DMS153 (cell line): ENCODE results near the gene GAS2L2.
A peak's percentile ranks its signal among the peaks of the same experiment; 100 is the strongest.

ENCODE experiments used
- DNase-seq: peaks from one replicate; lab custom pipeline; 2025; lab: John Stamatoyannopoulos, UW

The GAS2L2 gene

DNA sequence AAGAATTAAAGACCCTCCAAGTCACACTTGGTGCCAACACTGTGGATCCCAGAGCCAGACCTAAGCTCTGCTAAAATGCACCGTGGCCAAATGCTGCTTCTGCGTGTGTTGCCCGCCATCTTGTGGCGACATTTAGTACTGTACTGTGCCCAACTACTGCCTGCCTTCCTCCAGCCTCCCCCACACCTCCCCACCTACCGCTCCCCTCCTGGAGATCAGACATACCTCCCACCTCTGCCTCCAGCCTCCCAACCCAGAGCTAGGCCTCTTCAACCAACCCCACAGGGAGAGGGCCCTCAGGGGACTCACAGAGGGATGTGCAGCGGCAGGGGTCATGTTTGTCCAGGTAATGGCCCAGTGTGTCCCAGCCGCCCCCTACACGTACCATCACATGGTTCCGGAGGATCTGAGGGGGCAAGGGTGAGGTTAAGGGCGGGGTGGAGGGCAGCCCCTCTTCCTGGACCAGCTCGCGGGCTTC, 5.5 kb downstream of the GAS2L2 start:
- peak; percentile 56 for DNase-seq

DNA sequence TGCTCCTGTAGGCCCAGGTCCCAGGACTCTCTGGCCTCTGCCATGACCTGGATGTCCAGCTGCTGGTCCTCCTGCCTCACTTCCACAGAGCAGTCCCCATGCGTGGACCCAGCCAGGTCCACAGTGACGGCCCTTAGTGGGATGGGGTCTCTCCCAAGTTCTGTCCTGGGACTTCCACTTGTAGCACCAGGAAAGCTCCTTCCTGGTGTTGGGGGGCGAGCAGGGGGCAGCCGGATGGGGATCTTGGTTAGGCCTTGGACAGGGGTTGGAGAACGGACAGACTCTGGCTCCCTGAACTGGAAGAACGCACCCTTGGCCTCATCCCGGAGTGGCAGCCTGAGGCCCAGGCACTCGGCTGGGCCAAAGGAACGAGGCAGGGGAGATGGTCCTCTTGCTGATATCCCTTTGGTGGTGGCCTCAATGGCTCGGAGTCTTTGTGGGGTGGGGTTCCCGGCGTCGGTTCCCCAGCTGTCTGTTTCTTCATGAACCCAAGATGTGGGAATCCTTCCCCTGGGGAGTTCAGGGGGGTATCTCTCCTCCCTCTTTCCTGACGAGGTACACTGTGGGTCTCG, 7.2 kb downstream of the GAS2L2 start:
- no peak for DNase-seq

DNA sequence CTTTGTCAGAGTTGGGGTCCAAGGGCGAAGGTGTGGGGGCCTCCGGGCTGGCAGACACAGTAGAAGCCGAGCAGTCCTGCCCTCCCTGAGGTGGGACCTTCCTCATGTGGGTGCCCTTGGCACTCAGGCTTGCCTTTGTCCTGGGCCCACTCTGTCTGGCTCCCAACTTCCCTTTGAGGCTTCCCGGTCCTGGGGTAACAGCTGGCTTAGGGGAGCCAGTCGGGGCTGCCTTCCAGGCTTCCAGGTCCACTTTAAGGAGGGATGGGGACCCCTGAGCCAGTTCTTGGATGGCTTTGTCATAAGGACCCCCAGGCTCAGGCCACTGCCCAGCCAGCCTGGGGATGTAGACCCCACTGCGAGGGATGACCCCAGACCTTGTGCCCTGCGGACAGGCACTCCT, 7.8 kb downstream of the GAS2L2 start:
- DNase-seq, result no peak

DNA sequence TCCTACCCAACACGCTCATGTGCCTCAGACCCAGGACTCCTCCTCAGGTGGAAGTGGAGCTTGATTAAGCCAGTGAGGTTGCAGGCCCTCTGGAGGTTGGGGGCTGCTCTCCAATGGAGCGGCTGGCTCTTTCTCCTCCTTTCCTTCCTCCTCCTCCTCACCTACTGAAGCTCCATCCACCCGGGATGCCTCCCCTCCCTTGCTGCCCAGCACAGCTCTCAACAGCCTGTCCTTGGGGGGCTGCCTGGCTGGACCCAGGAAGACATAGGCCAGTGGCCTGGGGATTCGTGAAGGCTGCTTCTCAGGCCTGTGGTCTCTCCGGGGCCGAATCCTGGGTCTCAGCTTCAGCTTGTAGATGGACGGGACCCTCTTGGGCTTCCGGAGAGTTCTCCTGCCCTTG, 8.2 kb downstream of the GAS2L2 start:
- no peak for DNase-seq

DNA sequence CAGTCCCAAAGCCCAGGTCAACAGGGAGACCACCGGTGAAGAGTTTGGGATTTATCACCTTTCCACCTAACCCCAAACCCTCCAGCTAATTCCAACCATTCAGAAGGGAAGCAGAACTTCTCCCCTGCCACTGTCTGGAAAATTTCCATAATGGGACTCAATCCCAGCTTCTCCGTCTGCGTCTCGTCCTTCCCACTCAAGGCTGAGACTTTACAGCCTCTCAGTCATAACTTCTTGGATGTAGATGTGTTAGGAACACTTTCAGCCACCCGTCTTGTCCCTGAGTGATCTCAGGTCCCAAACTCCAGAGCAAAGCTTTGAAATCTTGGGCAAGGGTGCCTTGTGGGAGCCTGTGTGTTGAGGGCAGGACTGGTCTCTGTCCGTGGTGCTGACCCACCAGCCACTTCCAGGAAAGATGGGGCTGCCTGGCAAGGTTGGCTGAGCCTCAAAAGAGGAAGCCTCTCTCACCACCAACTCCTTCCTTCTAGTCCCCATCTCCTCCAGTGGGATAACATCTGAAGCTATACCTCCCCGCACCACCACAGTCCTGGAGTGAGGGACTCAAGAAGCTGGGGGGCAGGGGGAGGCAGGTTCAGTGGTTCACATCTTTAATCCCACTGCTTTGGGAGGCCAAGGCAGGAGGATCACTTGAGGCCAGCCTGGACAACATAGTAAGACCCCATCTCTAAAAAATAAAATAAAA, 9.3 kb downstream of the GAS2L2 start:
- no peak for DNase-seq

DNA sequence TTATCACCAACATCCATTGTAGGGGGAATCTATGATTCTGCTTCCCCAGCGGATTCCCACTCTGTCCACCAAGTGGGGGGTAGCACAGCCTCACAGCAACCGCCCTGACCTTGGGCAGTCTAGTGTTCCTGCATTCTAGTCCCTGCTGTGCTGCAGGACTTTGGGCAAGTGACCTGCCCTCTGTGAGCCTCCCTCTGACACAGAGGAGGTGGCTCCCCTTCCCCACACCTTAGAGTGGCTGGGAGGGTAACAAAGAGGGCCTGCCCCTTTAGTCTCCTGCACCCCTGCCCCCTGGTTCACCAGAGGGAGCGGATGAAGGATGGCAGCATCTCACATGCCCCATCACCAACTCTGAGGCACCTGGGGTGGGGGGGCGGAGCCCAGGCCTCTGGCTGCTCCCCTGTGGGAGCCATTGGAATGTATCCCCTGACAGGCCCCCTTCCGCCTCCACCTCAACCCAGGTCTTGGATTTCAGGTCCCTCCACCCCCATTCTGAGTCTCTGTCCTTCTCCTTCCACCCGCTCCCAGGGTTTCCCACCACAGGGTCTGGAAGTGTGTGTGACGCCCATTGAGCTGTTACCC, 10.1 kb downstream of the GAS2L2 start:
- no peak for DNase-seq

DNA sequence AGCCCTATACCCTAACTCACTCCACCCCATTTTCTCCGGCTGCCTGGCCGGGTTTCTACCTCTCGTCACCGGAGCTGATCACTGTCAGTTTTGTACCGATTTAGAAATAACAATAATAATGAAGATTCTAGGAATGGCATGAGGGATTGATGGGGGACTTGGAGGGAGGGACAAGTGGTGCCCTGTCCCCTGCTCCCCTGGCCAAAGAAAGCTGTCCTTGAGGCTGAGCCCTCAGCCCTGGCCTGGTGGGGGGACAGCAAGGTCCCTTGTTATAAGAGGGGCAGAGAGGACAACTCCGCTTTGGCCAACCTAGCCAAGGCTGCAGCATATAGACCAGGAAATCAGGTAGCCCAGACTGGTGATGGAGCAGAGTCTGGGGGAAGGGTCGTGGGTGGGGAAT, 10.5 kb downstream of the GAS2L2 start:
- DNase-seq, result no peak

DNA sequence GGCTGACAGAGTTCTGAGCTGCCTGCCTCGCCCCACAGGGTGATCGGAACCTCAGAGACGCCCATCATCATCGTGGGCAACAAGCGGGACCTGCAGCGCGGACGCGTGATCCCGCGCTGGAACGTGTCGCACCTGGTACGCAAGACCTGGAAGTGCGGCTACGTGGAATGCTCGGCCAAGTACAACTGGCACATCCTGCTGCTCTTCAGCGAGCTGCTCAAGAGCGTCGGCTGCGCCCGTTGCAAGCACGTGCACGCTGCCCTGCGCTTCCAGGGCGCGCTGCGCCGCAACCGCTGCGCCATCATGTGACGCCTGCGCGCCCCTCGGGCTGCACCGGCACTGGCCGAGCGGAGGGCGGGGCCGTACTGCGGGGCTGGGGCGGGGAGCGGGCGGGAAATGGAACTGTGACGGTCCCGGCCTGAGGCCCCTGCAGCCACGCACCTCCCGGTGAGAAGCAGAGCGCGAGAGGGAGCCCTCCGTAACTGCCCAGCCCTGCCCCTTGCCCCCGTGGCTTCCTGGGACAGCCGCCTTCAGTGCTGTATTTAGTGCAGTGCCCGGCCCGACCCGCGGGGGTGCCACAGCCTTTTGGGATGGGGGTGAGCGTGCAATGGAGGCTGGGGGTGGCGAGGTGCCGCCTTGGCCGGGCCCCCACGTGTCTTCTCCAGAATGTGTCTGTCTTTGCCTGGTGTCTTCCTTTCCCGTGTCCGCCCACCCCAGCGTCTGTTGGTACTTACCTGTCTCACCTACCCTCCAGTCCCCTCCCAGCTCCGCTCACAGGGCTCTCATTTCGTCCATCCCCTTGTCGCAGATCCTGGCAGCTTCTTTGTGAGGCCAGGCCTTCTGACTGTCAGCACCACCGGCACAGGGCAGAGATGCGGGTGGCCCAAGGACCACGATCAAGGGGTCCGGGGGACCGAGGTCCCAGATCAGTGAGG, 11.8 kb downstream of the GAS2L2 start:
- DNase-seq, result peak; percentile 33

DNA sequence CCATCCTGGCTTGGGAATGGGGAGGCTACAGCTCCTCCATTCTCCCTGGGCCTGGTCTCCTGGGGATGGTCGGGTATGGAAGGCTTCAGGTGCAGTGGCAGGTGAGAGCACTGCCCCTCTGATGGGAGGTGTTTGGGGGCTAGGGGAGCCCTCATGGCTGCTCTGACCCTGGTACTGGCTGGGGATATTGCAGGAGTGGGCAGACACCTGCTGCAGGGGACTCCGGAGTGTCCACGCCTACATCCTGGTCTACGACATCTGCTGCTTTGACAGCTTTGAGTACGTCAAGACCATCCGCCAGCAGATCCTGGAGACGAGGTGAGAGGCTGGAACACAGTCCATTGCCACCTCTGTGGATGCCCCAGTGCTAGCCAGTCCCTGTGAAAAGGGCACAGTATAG, 12.8 kb downstream of the GAS2L2 start:
- no peak for DNase-seq

DNA sequence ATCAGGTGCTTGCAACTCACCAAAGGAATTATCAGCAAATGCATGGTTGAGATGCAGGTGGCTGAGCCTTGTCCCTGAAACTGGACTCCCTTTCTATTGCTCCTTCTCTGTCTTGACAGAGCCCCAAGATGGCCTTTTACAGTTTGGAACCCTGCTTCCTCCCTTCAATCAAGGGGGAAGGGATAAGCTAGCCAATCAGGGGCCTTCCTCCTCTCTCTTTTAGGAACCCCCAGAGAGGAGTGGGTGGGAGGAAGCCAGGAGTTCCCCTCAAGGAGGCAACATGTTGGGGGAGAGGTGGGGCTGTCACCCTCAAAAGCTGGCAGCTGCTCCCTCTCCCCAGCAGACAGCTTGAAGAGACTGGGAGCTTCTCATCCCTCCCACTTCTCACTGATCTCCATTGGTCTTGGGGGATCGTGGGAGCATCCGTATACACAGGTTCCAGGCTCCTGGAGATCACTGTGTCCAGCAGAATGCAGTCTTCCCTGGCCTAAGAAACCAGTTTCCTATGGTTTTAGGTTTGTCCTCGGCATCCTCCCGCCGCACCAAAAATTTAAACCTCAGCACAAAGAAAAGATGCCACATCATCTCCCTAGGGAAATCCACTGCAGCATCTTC, 14.4 kb downstream of the GAS2L2 start:
- DNase-seq, result no peak

DNA sequence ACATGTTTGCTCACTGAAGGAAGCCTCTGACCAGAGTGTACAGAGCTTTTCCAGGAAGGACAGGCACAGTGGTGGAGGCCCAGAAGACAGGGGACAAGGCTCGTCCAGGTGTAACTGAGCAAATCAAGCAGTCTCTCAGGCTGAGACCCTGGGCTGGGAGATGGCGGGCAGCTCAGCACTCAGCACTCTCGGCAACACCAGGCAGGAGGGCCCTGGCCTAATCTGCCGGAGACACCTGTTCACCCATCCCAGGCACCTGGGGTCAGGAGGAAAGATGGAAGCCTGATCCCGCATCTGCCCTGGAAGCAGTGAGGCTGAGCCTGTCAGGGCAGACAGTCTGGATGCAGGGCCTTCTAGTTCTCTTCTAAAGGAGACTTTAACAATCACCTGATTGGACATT, 16.8 kb downstream of the GAS2L2 start:
- DNase-seq, result no peak

DNA sequence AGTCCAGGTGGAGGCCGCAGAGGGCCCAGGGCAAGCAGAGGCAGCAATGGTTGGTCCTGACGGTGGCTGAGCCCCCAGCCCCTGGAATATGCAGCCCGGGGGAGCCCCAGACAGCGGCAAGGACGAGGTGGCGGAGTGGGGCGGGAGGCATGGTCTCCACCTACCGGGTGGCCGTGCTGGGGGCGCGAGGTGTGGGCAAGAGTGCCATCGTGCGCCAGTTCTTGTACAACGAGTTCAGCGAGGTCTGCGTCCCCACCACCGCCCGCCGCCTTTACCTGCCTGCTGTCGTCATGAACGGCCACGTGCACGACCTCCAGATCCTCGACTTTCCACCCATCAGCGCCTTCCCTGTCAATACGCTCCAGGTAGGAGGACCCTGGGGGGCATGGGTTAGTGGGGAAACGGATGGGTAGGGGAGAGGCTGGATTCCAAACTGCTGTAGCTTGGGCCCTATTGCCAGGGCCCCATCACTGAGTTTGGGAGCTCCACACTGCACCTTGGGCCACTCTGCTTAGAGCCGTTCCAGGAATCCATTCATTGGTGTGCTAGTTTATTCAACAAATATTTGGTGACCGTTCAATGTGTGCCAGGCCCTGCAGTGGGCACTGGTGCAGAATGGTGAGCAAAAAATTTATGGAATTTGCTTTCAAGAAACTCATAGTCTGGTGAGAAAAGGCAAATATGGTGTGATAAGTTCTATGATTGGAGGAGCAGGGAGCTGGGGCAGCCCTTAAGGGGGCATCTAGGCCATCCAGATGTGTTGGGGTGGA, 17.8 kb downstream of the GAS2L2 start:
- DNase-seq, result no peak

DNA sequence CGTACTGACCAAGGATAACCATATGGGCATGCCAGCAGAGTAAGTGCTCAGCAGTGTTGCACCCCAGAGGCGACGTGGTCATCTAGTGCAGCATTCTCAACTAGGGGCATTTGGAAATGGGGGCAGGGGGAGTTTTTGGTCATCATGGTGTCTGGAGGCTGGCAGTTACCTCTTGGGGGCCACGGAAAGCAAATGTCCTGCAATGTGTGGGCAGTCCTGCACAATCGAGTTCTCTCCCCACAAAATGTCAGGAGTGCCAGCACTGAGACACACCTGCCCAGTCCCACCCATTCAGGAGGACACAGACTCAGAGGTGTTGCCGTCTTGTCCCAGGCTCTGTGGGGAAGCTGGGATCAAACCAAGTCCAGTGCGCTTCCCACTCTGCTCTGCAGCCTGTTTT, 18.6 kb downstream of the GAS2L2 start:
- no peak for DNase-seq

DNA sequence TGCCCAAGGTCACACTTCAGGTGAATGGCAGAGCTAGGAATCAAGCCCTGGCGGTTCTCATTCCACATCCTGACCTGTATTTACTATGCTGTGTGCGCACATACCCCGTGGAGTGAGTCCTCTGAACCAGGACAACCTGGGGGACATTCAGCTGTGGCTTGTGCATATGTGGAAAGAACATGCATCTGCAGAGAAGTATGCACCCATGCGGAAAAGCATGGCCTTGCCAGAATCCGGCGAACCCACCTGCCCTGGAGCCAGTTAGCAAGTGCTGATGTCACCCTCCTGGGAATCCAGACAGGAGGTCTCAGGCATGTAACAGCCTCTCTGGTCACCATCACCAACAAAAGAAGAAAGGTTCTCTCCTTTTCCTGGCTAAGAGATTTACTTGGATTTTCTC, 19.7 kb downstream of the GAS2L2 start:
- DNase-seq, result no peak

DNA sequence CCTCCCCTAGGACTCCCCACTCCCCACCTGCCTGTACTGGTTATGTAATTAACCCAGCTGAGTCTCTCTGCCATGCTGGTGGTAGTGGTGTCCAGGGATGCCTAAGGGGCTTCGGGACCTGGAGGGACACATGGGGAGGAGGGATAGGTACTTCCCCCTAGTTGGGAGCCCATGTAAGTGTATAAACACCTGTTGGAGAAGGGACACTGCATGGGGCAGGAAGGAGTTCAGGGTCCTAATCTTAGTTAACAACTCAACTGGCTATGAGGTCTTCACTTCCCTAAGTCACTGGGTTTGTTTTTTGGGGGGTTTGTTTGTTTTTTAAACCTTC, 20.3 kb downstream of the GAS2L2 start:
- DNase-seq, result no peak

DNA sequence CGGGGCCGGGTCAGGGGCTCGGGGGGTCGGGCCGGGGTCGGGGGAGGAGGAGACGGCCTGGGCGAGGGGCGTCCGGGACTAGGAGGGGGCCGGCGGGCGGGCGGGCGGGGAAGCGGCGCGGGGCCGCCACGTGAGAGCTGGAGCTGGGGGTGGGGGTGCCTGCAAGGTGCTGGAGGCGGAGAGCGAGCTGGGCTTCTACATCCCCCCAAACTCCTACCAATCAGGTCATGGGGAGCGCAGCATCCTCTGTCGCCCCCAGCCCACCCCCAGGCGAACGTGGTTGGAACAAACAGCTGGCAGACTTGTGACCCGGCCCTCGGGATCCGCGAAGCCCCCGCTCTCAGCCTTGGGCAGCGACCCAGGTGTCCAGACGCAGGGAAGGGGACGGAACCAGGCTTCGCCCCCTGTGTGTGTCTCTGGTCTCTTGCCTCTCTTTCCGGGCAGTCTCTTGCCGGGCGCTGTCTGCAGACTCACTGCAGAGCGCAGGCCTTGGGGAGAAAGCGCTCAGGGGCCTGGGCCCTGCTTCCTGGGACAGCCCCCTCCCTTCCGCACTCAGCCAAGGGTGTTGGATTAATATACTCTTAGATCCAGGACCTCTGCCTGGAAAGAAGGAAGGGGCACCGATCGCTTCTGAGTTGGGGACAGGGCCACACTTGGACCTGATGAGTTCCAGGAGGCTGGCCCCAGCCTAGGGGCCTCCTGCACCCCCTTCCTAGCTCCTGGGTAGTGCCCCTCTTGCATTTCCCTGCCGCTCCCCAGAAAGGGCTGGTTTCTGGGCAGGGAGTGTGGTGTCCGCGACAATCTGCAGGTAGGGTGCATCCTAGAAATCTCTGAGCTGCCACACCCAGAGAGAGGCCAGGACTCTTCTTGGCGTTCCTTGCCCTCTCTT, 20.9 kb downstream of the GAS2L2 start:
- DNase-seq, result no peak

DNA sequence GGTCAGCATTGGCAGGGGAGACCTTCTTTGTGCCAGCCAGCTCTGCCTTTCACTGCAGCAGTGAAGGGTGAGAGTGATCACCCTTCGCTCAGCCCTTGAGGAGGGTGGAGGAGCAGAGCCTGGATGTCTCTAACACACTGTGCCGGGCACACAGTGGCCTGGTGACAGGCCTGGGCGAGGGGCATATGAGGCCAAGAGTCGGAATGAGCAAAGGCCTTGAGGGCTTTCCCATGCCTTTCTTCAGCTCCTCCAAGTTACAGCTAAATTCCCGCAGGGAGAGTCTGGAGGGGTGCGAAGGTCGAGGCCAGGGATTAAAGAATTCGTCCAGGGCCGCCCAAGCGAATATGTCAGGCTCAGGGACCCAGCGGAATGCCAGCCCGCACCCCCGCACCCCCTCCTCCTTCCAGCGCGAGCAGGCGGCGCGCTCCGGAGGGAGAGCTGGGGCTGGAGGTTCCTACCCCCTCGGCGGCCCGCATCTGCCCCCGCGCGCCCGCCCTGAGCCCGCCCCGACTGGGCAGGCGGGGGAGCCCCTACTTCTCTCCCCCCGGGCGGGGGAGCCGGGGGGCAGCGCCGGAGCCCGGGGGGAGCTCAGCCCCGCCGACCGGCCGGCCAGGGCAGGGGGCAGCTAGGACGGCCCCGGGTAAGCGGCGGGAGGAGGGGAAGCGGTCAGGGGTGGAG, 21.7 kb downstream of the GAS2L2 start, which contains the start of gene RASL10B:
Gene RASL10B, plus strand, starts transcription at position 401 of the 678 bp plus-strand sequence. CDS start 3,546 bp downstream, outside the sequence.
- DNase-seq, result no peak

DNA sequence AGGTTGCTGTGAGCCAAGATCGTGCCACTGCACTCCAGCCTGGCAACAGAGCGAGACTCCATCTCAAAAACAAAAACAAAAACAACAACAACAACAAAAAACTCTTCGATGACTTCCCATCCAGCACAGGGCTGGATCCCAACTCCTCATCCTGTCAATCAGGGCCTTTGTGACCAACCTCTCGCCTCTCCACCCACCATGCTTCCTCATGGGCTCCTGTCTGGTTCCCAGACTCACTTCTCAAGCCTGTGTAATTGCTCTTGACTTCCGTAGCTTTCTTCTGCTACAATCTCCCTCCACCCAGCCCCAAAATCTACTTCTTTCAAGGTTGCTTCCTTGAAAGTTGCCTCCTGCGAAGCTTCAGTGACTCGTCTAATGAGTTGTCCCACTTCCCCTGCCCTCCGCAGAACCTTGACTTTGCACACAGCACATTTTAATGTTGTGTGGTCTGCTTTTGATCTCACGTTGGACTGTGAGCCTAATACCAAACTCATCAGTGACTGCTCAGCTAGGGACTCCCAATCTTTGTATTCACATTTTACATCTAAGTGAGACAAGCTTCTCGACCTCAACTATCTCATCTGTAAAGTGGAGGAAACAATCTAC, 22.5 kb downstream of the GAS2L2 start:
- DNase-seq, result no peak

DNA sequence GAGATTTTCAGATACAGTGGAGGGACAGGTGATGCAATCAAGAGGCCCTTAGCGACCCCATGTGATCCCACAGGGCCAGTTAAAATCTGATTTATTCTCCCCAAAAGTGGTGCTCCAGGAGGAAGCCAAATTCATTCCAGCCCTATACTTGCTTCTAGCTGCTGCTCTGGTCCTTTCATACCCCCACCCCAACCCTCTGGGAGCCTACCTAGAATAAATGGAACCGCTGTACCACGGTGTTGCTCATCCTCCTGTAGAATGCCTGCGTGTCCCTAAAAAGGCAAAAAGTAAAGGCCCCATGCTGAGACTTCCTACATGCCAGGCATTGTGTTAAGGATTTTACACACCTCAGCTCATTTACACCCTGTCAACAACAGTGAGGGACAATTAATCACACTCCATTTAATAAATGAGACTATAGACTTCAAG, 23.6 kb downstream of the GAS2L2 start:
- DNase-seq, result no peak
